TTC549 (cell line): ENCODE measurements around the gene ZNF57.
"Not testable (repeated sequence)": the region's sequence is repeated elsewhere in the genome, so short reads cannot be mapped to it uniquely, and the experiment has no call there.

Experiments used
- FAIRE-seq: peaks from 2 replicates; lab custom pipeline; 2012; peaks lifted over from hg19 to GRCh38; lab: Jason Lieb, UNC

ZNF57 gene

DNA sequence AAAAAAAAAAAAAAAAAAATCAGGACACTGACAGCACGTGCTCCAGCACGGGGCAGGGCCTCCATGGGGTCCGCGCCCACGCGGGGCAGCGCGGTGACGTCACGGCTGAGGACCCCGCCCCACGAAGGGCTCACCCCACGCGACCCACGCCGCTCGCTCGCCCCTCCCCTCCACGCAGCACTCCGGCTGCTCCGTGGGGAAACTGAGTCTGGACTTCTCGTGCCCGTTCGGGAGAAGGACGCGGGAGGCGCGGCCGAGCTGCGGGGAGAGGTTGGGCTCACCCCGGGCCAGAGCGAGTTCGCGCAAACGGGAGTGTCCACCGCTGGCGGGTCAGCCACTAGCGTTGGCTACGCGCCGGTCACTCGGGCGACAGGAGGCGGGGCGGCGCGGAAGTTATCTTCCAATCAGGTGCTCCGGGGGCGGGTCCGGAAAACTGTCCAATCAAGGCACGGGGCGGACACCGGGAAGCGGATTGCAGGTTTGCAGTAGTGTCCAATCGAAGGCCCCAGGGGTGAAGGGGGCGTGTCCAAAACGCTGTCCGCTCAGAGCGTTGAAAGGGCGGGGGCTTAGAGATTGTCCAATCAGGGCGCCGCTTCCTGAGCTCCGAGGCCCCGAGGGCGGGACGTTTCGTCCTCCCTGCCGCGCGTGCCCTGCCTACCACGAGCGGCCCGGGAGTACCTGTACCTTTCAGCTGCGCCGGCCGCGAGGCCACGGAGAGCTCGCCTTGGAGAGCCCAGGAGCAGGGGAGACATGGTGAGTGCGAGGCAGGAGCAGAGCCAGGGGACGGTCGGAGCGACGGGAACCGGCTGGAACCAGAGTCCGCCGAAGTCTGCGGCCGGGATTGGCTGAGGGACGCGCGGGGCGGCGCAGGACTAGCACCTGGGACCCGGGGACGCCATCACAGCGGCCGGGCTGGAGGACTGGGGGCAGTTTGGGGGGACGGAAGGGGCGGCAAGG lies at the start of gene ZNF57:
TSS of gene ZNF57 (plus strand) at position 633 of the 957 bp plus-strand sequence. CDS start at position 751, 118 bp downstream.
- peak; percentile 94 for FAIRE-seq

DNA sequence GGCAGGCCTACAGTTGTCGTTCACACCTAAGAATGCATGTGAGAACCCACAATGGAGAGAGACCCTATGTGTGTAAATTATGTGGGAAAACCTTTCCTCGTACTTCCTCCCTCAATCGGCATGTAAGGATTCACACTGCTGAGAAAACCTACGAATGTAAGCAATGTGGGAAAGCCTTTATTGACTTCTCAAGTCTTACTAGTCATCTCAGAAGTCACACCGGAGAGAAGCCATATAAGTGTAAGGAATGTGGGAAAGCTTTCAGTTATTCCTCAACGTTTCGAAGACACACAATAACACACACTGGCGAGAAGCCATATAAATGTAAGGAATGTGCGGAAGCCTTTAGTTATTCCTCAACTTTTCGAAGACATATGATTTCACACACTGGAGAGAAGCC lies 48.1 kb upstream of the ZNF57 start:
- no peak for FAIRE-seq

DNA sequence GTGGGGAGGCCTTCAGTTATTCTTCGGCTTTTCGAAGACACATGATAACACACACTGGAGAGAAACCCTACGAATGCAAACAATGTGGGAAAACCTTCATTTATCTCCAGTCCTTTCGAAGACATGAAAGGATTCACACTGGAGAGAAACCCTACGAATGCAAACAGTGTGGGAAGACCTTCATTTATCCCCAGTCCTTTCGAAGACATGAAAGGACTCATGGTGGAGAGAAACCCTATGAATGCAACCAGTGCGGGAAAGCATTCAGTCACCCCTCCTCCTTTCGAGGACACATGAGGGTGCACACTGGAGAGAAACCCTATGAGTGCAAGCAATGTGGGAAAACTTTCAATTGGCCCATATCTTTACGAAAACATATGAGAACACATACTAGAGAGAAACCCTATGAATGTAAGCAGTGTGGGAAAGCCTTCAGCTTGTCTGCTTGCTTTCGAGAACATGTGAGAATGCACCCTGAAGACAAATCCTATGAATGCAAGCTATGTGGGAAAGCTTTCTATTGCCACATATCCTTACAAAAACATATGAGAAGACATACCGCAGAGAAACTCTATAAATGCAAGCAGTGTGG lies 47.6 kb upstream of the ZNF57 start:
- FAIRE-seq, result no peak

DNA sequence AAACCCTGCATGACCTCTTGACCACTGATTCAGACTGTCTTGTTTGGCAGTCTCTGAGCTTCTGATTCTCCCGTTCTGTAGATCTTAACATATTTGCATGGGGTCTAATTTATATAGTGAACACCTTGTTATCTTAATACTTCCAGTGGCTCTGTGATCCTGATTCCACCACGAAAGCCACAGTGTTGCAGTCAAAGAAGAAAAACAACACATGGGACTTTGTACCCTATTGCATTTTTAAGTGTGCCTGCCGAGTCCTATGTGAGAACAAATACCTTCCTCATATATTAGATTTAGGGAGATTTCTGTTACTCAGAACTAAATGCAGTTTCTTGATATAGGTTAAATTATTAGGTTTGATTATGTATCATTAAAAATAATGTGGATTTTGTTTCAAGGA lies 45.9 kb upstream of the ZNF57 start:
- no peak for FAIRE-seq

DNA sequence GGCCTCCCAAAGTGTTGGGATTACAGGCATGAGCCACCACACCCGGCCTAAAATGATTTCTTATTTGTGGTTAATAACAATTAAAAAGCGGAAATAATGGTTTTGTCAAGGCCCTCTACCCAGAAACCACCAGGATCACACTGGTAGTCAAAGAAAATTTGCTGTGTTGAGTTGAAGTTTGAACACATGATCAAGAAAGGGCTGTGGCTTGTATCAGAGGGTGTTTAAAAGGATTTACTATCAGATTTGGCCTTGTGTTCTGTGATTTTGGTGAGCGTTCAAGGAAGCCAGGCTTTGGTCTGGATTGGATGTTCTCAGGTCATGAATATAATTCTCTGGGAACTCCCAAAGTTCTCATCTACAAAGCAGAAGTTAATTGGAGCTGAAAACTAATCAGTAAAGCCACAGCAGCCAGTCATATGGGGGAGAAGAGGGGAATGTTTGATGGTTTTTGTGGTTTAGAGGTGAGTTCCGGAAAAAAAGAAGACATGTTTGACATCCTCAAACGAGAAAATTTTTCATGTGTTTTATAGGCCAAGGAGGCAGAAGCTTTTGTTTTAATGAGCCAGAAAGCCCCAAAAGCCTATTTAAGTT lies 44.2 kb upstream of the ZNF57 start:
- FAIRE-seq, result no peak

DNA sequence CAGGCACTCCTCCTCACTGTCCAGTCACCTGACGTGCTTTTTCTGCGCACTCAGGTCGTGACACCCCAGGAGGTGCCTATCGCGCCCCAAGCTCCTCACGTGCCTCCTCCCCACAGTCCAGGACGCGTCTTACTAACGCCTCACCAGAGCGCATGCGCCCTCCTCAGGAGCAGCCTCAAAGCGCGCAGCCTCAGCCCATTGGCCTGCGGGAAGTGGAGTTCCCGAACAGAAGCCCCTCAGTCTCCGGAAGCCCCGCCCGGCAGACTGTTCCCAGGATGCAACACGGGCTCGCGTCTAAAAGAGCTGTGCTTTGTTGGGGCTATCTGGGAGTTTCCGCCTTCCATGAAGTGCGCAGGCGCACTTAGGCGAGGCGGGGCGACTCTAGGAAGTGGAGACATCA lies 41.9 kb upstream of the ZNF57 start:
- no peak for FAIRE-seq

DNA sequence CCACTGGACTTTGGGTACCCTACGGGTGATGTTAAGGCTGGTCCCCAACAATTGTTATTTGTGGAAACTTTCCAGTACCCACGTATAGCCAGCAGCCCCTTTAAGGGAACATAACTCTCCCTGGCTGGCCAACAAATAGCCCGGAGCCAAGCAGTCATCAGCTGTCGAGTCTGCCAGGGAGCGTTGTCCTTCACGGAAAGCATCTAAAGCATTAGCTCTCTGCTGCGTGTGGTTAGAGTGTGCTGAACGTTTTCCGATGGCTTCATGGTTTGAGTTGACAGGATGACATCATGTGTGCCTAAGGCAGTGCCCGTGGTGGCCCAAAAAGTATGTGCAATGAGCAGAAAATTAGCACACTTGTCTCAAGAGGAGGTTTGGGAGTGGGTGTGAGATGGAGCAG lies 36.9 kb upstream of the ZNF57 start:
- no peak for FAIRE-seq

DNA sequence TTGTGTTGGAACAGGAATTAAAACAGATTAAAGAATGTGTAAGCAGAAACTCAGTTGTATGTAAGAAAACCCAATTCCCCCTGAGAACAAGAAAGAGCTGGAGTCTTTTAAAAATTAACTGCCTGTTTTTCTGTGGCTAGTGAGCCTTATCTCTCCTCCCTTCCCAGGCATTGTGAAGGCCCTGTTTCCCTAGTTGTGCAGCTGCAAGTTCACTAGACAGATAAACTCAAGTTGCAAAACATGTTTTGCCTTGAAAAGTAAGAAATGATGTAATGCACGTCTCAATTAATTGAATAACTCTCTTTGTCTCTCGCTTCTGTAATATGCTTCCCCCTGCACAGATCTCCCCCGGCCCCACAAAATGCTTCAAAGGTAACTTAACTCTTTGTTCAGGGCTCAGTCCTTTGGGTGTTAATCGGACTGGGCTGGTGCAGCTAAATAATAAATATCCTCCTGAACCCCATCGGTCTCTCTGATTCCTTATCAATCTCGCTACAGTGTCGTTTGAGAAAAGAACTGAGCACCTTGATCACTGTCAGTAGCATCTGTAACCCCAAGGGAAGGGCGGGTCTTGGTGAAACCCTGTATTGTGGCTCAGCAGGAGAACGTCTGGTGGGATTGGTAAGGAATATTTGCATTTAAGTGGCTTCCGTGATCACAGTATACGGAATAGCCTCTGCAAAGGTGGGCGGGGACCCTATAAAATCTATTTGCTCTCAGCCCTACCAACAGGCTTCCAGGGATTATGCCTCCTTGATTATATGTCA lies 35.2 kb upstream of the ZNF57 start:
- FAIRE-seq, result no peak

DNA sequence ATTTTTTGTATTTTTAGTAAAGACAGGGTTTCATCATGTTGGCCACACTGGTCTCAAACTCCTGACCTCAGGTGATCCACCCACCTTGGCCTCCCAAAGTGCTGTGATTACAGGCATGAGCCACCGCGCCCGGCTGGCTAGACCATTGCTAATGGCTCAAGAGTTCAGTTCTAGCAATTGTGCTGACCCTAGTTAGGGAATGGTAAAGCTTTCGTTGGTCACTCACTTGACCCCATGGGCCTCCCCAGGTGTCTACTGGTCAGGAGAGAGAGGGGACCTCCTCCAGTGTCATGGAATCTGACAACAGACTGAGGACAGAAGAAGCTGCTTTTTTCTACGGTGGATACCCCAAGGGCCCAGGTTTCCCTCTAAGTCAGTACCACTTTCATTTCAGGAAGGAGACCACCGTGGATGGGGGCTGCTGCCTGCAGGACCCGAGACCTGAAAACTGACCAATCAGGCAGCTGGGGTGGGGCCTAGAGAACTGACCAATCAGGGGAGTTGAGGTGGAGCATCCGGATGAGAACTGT lies 34.2 kb upstream of the ZNF57 start:
- FAIRE-seq, result no peak

DNA sequence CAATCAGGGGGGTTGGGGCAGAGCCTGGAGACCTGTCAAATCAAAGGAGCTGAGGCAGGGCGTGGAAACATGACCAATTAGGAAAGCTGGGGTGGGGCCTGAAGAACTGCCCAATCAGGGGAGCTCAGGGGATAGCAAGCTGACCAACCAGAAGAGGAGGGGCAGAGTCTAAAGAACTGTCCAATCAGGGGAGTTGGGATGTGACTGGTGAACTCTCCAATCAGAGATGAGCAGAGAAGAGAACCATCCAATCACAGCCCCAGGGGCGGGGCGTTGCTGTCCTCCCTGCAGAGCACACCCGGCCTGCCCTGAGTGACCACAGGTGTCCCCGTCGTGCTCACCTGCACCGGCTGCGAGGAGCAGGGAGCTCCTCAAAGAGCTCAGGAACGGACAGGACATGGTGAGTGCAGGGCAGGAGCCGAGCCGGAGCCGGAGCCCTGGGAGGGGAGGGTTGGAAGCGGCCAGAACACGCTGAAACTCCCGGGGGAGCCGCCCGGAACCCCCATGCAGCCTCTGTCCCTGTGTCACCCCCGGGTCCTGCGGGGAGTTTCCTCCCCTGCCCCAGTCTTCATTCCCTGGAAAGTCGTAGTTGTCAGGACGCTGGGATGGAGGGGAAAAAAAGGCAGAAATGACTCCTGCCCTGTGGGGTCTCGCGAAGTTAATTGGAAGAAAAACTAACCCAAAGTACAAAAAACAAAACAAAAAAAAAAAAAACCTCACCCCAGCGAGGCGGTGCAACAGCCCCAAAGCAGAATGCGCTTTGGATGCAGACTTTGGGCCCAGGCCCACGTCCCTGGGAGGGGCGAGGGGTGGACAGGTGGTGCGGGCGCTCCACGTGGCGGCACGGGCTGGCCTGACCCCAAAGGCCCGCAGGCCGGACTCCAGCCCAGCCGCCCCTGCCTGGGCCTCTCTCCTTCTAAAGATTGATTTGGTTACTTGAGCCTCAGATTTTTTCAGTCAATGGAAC lies 33.4 kb upstream of the ZNF57 start, which contains the start of gene ZNF556:
TSS of gene ZNF556 (plus strand) at position 311 of the 967 bp plus-strand sequence. CDS start at position 398, 87 bp downstream.
- no peak for FAIRE-seq

DNA sequence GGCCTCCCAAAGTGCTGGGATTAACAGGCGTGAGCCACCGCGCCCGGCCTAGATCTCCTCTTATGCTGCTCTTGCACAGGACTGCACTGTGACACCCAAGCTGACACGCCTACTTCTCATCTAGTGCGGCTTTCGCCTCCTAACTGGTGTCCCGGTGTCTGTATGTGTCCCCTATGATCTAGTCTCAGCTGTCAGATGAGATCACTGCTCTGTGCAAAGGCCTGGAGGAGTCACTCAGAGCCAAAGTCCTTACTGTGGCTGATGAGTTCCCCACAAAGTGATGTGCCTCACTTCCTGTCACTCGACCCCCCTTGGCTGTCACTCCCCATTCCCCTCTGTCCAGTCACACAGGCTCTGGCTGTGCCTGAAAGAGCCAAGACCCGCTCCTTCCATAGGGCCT lies 31.1 kb upstream of the ZNF57 start:
- no peak for FAIRE-seq

DNA sequence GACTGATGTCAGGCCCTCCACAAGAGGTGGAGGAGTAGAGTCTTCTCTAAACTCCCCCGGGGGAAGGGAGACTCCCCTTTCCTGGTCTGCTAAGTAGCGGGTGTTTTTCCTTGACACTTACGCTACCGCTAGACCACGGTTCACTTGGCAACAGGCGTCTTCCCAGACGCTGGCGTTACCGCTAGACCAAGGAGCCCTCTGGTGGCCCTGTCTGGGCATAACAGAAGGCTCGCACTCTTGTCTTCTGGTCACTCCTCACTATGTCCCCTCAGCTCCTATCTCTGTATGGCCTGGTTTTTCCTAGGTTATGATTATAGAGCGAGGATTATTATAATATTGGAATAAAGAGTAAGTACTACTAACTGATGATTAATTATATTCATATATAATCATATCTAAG lies 28.6 kb upstream of the ZNF57 start:
- FAIRE-seq, result not testable (repeated sequence)

DNA sequence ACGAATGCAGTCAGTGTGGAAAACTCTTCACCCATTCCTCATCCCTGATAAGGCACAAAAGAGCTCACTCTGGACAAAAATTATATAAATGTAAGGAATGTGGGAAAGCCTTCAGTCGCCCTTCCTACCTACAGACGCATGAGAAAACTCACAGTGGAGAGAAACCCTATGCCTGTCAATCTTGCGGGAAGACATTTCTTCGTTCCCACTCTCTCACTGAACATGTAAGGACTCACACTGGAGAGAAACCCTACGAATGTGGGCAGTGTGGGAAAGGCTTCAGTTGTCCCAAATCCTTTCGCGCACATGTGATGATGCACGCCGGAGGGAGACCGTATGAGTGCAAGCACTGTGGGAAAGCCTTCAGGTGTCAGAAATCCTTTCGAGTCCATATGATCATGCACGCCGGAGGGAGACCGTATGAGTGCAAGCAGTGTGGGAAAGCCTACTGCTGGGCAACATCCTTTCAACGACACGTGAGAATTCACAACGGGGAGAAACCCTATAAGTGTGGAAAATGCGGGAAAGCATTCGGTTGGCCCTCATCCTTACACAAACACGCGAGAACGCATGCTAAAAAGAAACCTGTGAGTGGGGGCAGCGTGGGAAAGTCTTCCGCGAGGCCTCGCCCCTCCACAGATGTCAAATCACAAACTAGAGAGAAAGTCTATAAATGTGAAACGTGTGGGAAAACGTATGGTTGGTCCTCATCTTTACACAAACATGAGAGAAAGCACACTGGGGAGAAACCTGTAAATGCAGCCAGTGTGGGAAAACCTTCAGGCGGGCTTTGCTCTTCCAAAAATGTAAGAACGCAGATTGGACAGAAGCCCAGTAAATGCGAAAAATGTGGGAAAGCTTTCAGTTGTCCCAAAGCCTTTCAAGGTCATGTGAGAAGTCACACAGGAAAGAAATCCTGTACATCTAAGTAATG lies 23.1 kb upstream of the ZNF57 start:
- FAIRE-seq, result no peak

DNA sequence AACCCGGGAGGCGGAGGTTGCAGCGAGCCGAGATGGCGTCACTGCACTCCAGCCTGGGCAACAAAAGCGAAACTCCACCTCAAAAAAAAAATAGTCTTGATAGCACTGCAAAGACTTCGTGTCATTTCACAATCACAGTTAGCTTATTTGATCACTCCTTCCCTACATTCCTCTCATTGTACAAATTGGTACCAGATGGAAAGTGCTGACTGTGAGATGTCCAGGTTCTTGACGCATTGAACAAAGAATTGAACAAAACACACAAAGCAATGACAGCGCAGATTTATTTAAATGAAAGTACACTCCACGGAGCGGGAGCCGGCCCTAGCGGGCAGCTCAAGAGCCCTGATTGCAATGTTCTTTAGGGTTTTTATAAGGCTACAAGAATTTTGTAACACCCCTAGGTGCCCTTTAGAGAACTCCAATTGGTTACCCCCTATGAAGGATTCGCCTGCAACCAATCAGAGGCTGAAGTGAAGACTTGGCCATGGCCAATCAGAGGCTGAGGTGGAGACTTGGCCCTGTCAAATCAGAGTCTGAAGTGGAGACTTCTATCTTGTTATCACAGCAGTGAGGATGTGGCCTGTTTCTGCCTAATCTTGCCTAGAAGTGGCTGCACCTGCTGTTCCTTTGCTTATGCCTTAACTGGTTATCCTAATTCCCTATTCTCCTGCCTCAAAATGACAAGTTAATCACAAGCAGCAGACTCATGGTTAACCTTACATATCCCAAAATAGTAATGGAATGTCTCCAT lies 16.9 kb upstream of the ZNF57 start:
- FAIRE-seq, result no peak

DNA sequence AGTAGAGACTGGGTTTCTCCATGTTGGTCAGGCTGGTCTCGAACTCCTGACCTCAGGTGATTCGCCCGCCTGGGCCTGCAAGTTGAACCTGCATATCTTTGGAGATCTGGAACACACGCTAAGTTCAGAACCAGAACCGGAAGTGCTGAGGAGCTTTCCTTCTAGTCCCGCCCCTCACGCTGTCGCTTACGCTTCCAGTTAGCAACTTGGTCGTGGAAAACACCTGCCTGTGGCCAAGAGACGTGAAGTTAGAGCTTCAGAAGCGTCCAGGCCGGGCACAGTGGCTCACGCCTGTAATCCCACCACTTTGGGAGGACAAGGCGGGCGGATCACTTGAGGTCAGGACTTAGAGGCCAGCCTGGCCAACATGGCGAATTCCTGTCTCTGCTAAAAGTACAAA lies 15.0 kb upstream of the ZNF57 start:
- FAIRE-seq, result no peak

DNA sequence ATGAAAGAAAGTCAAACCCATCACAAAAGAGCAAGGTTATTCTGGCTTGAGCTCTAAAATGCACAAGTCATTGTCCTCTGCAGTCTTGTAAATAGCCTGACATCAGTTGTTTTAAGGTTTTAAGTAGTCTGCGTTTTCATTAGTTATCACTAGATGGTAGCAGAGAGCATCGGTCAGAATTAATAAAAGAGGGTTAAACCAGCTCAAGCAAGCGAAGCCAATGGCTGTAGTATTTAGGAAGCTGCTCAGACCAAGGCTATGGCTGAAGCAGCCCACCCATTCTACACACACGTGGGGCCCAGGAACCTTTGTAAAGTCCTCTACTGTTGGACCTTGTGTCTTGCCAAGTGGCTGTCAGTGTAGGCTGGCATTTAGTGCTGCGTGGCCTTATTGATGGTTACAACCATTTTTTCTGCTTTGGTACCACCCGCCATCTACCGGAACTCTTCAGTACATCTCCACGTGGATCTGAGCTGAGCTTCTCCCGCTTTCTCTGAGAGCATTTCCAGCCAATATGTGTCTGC lies 13.3 kb upstream of the ZNF57 start:
- FAIRE-seq, result peak; percentile 64

DNA sequence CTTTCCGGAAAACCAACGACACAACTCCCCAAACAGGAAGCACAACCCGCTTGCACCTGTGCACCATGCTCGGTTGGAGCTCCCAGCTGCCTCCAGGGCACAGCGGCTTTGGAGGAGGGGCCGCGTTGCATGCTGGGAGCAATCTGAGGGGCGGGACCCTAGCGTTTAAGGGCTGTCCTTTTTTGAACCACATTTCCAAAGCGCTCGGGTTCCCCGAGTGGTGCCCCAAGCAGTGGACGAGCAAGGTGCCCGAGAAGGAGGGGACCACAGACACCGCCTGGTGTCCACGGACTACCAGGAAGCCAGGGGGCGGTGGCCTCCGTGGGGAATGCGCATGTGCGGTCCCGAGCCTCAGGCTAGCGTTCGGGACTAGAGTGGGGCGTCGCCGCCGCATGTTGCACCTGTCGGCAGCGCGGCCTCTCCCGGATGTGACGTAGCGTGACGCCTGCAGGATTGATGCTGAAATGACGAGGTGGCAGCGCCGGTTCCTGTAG lies 11.9 kb upstream of the ZNF57 start:
- no peak for FAIRE-seq

DNA sequence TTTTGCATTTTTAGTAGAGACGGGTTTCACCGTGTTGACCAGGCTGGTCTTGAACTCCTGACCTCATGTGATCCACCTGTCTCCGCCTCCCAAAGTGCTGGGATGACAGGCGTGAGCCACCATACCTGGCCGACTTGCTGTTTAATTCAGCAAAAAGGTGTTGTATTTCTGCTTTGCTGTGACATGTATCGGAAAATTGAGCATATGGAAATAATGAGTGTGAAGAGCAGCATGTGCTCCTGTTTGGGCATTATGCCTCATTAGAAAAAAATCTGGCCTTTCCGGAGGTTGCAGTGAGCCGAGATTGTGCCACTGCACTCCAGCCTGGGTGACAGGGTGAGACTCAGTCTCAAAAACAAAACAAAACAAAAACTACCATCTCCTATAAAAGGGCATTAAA lies 10.2 kb upstream of the ZNF57 start:
- FAIRE-seq, result not testable (repeated sequence)

DNA sequence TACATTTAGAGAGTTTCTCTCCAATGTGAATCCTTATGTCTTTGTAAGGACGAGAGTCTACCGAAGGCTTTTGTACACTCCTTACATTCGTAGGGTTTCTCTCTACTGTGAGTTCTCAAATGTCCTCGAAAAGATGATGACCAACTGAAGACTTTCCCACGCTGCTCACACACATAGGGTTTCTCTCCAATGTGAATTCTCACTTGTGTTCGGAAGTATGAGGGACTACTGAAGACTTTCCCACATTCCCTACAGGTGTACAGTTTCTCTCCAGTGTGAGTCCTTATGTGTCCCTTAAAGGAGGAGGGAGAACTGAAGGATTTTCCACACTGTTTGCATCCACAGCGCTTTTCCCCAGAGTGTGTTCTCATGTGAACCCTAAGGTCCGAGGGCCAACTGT lies 4.0 kb upstream of the ZNF57 start:
- FAIRE-seq, result no peak
